SKM-1 (cell line): ENCODE data around the gene ZNRF3.
"Not testable (repeated sequence)": the region's sequence is repeated elsewhere in the genome, so short reads cannot be mapped to it uniquely, and the experiment has no call there.

Source experiments
- DNase-seq: peaks from one replicate; lab custom pipeline; 2025; ENCODE audit not compliant: unreplicated experiment; lab: John Stamatoyannopoulos, UW

Gene ZNRF3

GRCh38 chr22:29003552-29003951 lies 120.2 kb downstream of the ZNRF3 start:
- no peak for DNase-seq

DNA sequence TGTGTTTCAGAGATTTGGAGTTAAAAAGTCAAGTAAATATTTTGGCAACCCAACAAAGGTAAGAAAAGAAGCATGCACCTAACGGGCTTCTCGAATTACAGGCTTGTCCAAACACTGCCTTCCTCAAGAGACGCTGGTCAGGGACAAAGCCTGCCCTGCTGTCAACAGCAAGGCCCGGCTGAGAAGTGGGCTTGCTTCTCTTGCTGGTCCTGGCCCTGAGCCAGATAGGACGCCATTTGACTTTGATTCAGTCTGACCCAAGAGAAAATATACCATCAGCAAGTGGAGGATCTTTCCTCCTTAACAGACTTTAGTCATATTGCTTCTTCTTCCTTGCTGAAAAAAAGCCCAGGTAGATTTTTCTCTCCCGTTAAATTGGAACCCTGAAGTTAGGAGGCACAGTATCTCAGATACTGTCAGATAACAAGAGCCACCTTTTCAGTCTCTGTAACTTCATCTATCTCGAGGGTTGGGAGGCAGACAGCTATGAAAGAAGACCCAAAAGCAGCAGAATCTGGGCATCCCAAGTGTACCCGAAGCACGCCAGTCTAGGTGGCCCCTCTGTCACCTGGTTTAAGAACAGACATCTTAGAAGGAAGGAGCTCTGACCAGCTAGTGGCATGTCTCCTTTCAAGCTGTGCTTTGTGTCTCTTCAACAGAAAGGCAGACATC lies 120.7 kb downstream of the ZNRF3 start:
- no peak for DNase-seq

DNA sequence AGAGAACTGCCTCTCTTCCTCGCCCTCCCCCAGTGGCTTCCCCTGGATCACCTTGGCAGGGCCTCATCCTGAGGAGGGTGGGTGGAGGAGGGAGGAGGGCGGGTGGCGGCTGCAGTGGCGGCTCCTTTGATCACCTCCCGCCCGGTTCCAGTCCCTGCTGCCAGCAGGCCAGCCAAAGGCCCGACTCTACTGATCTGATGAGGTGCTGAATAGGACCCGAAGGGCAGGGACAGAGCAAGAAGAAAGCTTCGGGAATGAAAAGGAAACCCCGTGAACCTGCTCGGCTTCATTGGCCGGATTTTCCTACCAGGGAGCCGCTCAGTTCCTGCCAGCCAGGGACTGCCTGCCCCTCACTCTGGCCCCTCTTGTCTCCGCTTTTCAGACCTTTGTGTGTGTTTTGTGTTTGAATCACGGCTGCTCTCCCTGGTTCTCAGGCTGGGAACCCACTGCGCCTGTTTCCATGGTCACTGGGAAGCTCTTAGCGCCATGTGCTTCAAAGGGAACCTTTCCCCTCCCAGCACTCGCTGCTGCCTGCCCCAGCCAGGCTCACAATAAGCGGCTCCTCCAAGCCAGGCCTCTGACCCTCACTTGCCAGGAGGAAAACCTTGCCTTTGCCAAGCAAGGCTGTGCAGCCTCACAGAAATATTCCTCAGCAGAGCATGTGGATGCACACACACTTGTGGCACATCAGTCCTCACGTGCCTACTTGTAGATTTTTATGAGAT lies 121.4 kb downstream of the ZNRF3 start:
- no peak for DNase-seq

DNA sequence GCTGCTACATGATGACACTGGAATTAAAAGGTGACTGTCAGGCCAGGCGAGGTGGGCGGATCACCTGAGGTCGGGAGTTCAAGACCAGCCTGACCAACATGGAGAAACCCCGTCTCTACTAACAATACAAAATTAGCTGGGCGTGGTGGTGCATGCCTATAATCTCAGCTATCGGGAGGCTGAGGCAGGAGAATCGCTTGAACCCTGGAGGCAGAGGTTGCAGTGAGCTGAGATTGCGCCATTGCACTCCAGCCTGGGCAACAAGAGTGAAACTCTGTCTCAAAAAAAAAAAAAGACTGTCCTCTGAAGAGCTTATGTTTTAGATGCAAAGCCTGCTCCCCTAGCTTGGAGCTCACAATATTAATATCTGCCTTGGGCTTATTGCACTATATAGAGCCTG lies 122.4 kb downstream of the ZNRF3 start:
- DNase-seq: not testable (repeated sequence)

GRCh38 chr22:29006346-29006745 lies 123.0 kb downstream of the ZNRF3 start:
- no peak for DNase-seq

DNA sequence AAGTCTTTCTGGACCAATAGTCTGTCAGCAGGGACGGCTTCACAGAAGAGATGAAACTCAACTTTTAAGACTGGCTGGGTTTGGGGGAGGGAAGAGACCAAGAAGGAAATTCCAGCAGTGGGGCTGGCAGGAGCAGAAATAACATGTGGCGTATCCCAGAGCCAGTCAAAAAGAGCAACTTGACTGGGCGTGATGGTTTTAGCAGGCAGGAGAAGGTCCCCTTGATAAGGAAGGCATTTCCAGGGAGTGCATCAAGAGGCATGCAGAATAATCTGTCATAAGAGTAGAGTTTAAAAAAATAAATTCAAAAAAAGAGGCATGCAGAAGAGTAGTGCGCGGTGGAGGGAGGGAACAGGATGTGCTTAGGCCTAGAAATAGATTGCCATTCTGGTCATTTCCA lies 125.8 kb downstream of the ZNRF3 start:
- DNase-seq: no peak

GRCh38 chr22:29011240-29012100 lies 128.1 kb downstream of the ZNRF3 start:
- DNase-seq: no peak

DNA sequence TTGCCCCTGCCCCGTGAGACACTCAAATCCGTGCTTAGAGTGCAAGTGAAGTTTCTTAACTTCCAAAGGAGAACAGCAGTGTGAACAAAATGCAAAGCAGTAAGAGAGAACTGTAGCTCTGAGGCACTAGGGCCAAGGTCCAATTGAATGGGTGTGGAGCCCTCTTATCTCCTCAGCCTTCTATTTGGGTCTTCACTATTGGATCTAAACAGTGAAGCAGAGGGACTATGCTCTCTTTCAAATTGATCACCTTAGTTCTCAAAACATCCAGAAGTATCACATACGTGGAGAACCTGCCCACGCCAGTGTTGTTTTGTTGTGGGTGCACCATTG lies 128.7 kb downstream of the ZNRF3 start:
- DNase-seq: no peak

GRCh38 chr22:29012952-29013351 lies 129.6 kb downstream of the ZNRF3 start:
- no peak for DNase-seq

DNA sequence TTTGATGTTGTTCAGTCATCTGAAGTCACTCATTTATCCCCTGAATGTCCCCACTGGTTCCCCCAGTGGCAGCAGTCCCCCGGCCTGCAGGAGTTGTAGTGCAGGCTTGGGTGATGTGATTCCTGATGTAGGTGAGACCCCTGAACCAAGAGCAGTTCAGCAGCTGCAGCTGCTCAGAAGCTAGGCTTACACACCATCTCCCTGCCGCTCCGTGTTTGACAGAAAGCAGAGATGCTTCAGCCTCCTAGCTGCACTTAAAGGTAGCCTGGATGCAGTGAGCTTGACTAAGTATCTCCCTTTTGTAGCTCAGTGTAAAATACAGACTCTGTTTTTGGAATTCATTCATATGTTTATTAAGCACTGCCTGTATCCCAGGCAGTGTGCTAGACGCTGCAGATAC lies 130.9 kb downstream of the ZNRF3 start:
- no peak for DNase-seq

GRCh38 chr22:29014773-29015172 lies 131.4 kb downstream of the ZNRF3 start:
- DNase-seq: no peak

- no peak for DNase-seq
Measured at GRCh38 chr22:29016067-29016938, 132.9 kb downstream of the ZNRF3 start.

DNA sequence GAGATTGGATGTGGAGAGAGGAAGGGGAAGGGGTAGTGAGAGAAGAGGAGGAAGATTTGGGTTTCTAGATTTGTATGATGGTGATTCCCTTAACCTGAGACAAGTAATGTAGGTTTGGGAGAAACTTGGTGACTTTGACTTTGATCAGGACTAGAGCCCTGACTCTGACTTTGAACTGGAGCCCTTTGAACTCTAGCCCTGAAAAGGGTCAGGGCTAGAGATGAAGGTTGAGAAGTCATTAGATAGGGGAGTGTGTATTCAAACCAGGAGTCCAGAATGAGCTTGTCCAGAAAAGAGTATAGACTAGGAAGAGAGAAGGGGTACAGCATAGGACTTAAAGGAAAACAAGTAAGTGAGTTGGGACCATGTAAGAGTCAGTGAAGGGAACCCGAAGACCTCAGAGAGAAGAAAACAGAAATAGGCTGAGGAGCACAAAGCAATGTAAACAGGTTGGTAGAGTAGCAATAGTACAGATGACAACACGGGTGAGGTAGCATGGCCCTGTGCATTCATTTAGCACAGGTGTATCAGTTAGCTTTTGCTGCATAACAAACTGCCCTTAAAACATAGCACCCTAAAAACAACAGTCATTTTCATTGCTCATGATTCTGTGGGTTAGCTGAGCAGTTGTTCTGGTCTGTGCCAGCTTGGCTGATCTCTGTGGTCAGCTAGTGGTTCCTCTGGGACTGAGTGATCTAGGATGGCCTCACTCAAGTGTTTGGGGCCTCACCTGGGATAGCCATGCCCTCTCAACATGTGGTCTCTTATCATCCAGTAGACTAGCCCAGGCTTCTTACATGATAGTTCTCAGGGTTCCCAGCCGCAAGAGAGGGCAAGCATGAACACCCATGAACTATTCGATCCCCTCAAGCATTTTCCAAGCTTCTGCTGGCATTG lies 135.2 kb downstream of the ZNRF3 start:
- no peak for DNase-seq

- no peak for DNase-seq
Measured at GRCh38 chr22:29022101-29022817, 138.9 kb downstream of the ZNRF3 start.

GRCh38 chr22:29023172-29023796 lies 139.9 kb downstream of the ZNRF3 start:
- DNase-seq: no peak

- no peak for DNase-seq
Measured at GRCh38 chr22:29026579-29026978, 143.2 kb downstream of the ZNRF3 start.

DNA sequence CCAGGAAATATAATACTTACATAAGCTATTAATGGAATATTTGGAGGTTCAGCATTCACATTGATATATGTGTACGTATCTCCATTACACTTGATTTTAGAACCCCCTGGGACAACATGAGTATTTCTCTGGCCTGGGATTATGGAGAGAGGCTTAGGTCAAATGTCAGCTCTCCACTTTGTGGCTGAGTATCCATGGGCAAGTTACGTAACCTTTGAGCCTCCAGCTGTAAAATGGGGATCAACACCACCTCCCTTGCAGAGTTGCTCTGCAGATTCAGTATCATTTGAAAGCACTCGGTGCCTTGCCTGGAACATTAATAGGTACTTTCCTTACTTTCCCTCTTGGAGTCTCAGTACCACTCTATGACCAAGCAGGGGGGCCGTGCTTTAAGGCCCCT lies 145.1 kb downstream of the ZNRF3 start:
- no peak for DNase-seq

DNA sequence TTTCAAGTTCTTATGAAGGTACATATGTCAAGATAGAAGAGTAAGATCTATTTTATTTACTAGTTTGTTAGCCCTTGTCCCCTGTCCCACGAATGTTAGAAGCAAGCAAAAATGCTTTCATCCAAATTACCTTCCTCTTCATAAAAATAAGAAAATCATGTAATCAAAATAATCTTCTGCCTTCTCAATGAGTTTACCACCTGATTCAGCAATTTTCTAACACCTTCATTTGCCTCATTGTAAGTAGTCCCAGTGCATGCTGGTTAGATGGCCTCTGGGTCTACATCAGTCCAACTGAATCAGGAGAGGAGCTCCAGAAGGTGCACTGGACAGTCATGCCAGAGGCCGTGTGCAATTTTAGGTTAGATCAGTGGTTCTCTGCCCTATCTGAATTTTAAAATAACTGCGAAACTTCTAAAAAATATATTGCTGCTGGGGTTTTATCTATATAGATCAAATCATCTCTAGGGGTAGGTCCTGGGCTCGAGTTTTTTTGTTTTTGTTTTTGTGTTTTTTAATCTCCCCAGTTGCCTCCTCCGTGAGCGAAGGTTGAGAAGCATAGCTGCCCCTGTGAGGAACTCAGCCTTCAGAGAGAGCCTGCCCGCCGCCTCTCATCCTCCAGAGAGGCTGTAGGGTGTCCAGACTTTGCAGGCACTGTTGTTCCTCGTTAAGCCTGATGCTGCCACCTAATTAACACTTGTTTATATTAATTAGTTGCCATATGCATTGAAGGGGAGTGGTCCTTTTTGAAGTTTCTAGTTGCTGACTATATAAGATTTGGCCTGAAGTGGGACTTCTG lies 146.0 kb downstream of the ZNRF3 start:
- DNase-seq: no peak
